Measurements from ENCODE around the gene PLXNA4.

The PLXNA4 gene

DNA sequence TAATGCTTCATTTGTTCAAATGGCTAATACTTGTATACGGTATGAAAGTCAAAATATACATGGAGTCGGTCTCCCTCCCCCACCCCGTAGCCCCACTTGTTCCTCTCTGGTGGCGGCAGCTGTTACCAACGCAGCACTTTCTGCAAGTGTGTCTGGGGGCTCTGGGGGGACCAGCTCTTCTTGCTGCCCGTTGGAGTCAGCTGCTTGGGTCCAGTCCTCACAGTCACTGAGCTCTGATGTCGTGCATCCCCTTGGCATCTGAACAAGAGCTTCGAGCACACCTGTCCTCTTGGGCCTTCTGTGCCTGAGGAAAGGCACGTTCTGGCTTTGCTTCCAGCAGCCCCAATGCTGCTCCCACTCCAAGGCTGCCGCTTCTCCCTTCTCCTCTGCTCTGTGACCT lies 493.1 kb downstream of the PLXNA4 start:
- Histone ChIP-seq H3K9me3 (replicated peaks in 1 of 11) (no peaks in the 10 kb centered on the region), H4K20me1 (no peaks in the 10 kb centered on the region), H3K27me3 (no peaks in the 10 kb centered on the region), H3K9ac (no peak overlapping the region), H3K4me2 (no peak overlapping the region), H3K36me3 (no peaks in the 10 kb centered on the region), H3K4me1 (peaks cover 0 to 29% (median 22%) of the 10 kb centered on the region in 10 experiments; a peak in 15 of 20 replicates), H3K4me3 (no peak overlapping the region), H3K27ac (no peak overlapping the region)
- TF ChIP-seq Cebpa-rat (IDR thresholded peaks at IDR 0.05): no peak

DNA sequence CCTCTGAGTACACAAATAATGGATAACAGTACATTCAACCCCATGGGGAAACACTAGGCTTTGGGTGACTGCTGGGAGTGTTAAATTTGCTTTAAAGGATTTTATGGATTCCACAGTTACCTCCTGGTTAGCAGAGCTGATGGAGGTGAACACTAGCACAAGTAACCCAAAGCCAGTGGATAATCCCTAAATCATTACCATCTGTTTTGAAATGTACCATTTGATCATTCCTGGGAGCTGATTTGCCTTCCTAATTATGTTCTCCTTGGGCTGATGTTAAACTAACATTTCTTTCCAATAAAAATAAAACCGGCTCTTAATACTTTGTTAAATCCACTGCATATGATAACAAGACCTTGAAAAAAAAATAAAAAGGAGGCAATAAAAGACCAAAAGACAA lies 493.9 kb downstream of the PLXNA4 start:
- H3K9ac ChIP-seq: no peak overlapping the region
- no peak for TF ChIP-seq Cebpa-rat (IDR thresholded peaks at IDR 0.05)
- no peaks in the 10 kb centered on the region for H3K27me3 ChIP-seq
- no peaks in the 10 kb centered on the region for H3K9me3 ChIP-seq (replicated peaks in 1 of 11)
- H3K27ac ChIP-seq: no peak overlapping the region
- no peak overlapping the region for H3K4me3 ChIP-seq
- no peaks in the 10 kb centered on the region for H4K20me1 ChIP-seq
- no peaks in the 10 kb centered on the region for H3K36me3 ChIP-seq
- H3K4me1 ChIP-seq: peaks cover 0 to 29% (median 22%) of the 10 kb centered on the region in 10 experiments; a peak in 15 of 20 replicates
- H3K4me2 ChIP-seq: no peak overlapping the region

DNA sequence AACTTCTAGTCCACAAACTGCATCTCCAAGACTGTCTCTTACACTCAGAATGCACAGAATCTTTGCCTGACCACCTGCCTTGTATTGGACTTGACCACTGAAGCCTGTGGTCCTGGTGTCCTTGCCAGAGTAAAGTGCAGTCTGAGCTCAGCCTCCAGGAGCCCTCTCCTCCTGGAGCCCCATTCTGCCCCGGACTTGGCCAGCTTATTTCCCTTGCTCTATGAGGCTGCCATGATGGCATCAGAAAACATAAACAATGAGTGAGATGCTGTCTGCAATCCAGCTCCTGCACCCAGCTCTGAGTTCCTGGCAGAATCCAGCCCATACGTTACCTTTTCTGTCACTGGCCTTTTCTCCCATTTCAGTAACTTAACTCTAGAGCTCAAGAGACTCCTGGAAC lies 494.6 kb downstream of the PLXNA4 start:
- H3K4me3 ChIP-seq: no peak overlapping the region
- peaks cover 0 to 29% (median 22%) of the 10 kb centered on the region in 10 experiments; a peak in 15 of 20 replicates for H3K4me1 ChIP-seq
- H3K9me3 ChIP-seq (replicated peaks in 1 of 11): no peaks in the 10 kb centered on the region
- no peaks in the 10 kb centered on the region for H3K36me3 ChIP-seq
- H3K27ac ChIP-seq: no peak overlapping the region
- no peaks in the 10 kb centered on the region for H3K27me3 ChIP-seq
- no peak overlapping the region; a peak in 2 of 22 replicates for H3K4me2 ChIP-seq
- no peak for TF ChIP-seq Cebpa-rat (IDR thresholded peaks at IDR 0.05)
- no peaks in the 10 kb centered on the region for H4K20me1 ChIP-seq
- no peak overlapping the region for H3K9ac ChIP-seq

GRCh38 chr7:132080967-132081668 lies 495.2 kb downstream of the PLXNA4 start:
- Histone ChIP-seq H3K27me3 (no peaks in the 10 kb centered on the region), H3K9ac (no peak overlapping the region), H3K27ac (no peak overlapping the region), H3K4me2 (peak overlapping the region in 9 of 11 experiments; percentile 0 to 71 (median 54); a peak in 16 of 22 replicates), H3K36me3 (no peaks in the 10 kb centered on the region), H3K9me3 (replicated peaks in 1 of 11) (no peaks in the 10 kb centered on the region), H3K4me3 (no peak overlapping the region), H3K4me1 (peaks cover 0 to 32% (median 28%) of the 10 kb centered on the region in 10 experiments; a peak in 16 of 20 replicates), H4K20me1 (no peaks in the 10 kb centered on the region)
- no peak for TF ChIP-seq Cebpa-rat (IDR thresholded peaks at IDR 0.05)

GRCh38 chr7:132080467-132080866 lies 495.8 kb downstream of the PLXNA4 start:
- H3K4me3 ChIP-seq: no peak overlapping the region
- H3K4me1 ChIP-seq: peaks cover 0 to 37% (median 29%) of the 10 kb centered on the region in 10 experiments; a peak in 16 of 20 replicates
- no peak overlapping the region for H3K27ac ChIP-seq
- no peaks in the 10 kb centered on the region for H4K20me1 ChIP-seq
- H3K27me3 ChIP-seq: no peaks in the 10 kb centered on the region
- H3K36me3 ChIP-seq: no peaks in the 10 kb centered on the region
- H3K9ac ChIP-seq: no peak overlapping the region
- no peaks in the 10 kb centered on the region for H3K9me3 ChIP-seq (replicated peaks in 1 of 11)
- TF ChIP-seq Cebpa-rat (IDR thresholded peaks at IDR 0.05): no peak
- peak overlapping the region in 9 of 11 experiments; percentile 0 to 71 (median 54); a peak in 16 of 22 replicates for H3K4me2 ChIP-seq

GRCh38 chr7:132078891-132079735 lies 497.2 kb downstream of the PLXNA4 start:
- no peak overlapping the region for H3K27ac ChIP-seq
- H3K4me2 ChIP-seq: peak overlapping the region in 7 of 11 experiments; percentile 10 to 71 (median 28); a peak in 7 of 22 replicates
- no peaks in the 10 kb centered on the region for H4K20me1 ChIP-seq
- no peaks in the 10 kb centered on the region for H3K27me3 ChIP-seq
- H3K9me3 ChIP-seq (replicated peaks in 1 of 11): no peaks in the 10 kb centered on the region
- no peak overlapping the region for H3K4me3 ChIP-seq
- no peaks in the 10 kb centered on the region for H3K36me3 ChIP-seq
- H3K4me1 ChIP-seq: peaks cover 0 to 37% (median 29%) of the 10 kb centered on the region in 10 experiments; a peak in 16 of 20 replicates
- H3K9ac ChIP-seq: no peak overlapping the region
- TF ChIP-seq Cebpa-rat (IDR thresholded peaks at IDR 0.05): no peak

GRCh38 chr7:132077971-132078685 lies 498.1 kb downstream of the PLXNA4 start:
- Histone ChIP-seq H3K4me2 (no peak overlapping the region), H3K4me1 (peaks cover 0 to 37% (median 29%) of the 10 kb centered on the region in 10 experiments; a peak in 16 of 20 replicates), H3K27me3 (no peaks in the 10 kb centered on the region), H3K36me3 (no peaks in the 10 kb centered on the region), H4K20me1 (no peaks in the 10 kb centered on the region), H3K27ac (no peak overlapping the region), H3K4me3 (no peak overlapping the region), H3K9me3 (replicated peaks in 1 of 11) (no peaks in the 10 kb centered on the region), H3K9ac (no peak overlapping the region)
- no peak for TF ChIP-seq Cebpa-rat (IDR thresholded peaks at IDR 0.05)

- H4K20me1 ChIP-seq: no peaks in the 10 kb centered on the region
- H3K9ac ChIP-seq: no peak overlapping the region
- H3K27ac ChIP-seq: no peak overlapping the region
- H3K9me3 ChIP-seq (replicated peaks in 1 of 11): no peaks in the 10 kb centered on the region
- H3K4me2 ChIP-seq: peak overlapping the region in 5 of 11 experiments; percentile 4 to 25 (median 15); a peak in 6 of 22 replicates
- H3K36me3 ChIP-seq: no peaks in the 10 kb centered on the region
- H3K4me1 ChIP-seq: peaks cover 0 to 37% (median 28%) of the 10 kb centered on the region in 10 experiments; a peak in 16 of 20 replicates
- no peak overlapping the region for H3K4me3 ChIP-seq
- H3K27me3 ChIP-seq: no peaks in the 10 kb centered on the region
- no peak for TF ChIP-seq Cebpa-rat (IDR thresholded peaks at IDR 0.05)
Observed at GRCh38 chr7:132076301-132077035, 499.8 kb downstream of the PLXNA4 start.
